22Rv1 (cell line): Measurements from ENCODE around the gene CYP4V2.

Experiments used
- CTCF ChIP-seq: fragments of 450-650 bp; IDR thresholded peaks from 2 replicates; pipeline ENCODE4 v1.5.1; 2017; ENCODE audit warnings: mild to moderate bottlenecking
- ZFX ChIP-seq: fragments of 450-650 bp; IDR thresholded peaks from 2 replicates; pipeline ENCODE4 v1.6.1; 2017; ENCODE audit warnings: antibody characterized with exemption, borderline replicate concordance

GRCh38 chr4:186260117-186260503 lies 68.7 kb downstream of the CYP4V2 start:
- no peak for TF ChIP-seq CTCF
- no peak for TF ChIP-seq ZFX
